Astrocyte (in vitro differentiated cells and primary cell): ENCODE data around the gene PTK6.

Experiments used
- CTCF ChIP-seq: IDR thresholded peaks from 2 replicates; pipeline ENCODE4 v1.5.1; 2011; ENCODE audit warnings: low read depth, mild to moderate bottlenecking, inconsistent platforms, low read length, moderate library complexity; ENCODE audit not compliant: insufficient read depth
- EZH2 ChIP-seq: IDR thresholded peaks from 2 replicates; pipeline ENCODE4 v1.6.1; 2012; ENCODE audit warnings: mild to moderate bottlenecking, low read length, inconsistent platforms; ENCODE audit not compliant: insufficient read depth

- TF ChIP-seq CTCF (no peak), EZH2 (no peak)
These were observed 5.5 kb upstream of the PTK6 start for GRCh38 chr20:63542696-63543095.
